Stimulated activated CD8-positive, alpha-beta memory T cell treated with anti-CD3 and anti-CD28 coated beads, Interleukin-2, amount 100 ng/mL, for 48 hours (primary cell): ENCODE results near the gene MLLT10.
A peak's percentile ranks its signal among the peaks of the same experiment; 100 is the strongest.

Experiments
- DNase-seq, 2 donors: peaks; one replicate each; pipeline ENCODE4 v3.0.0-alpha.2; 2020; ENCODE audit warnings: low read depth in 2 of 2

The MLLT10 gene

GRCh38 chr10:21732067-21732772 is 198.2 kb downstream of the MLLT10 start:
- peak; percentile 17 to 22 for DNase-seq

DNA sequence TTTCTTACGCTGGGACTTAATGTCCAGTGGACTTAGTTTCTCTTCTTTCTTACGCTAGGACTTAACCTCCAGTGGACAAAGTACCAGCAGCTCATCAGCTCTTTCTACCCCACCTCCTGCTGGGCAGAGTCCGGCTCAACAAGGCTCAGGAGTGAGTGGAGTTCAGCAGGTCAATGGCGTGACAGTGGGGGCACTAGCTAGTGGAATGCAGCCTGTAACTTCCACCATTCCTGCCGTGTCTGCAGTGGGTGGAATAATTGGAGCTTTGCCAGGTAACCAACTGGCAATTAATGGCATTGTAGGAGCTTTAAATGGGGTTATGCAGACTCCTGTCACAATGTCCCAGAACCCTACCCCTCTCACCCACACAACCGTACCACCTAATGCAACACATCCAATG is 199.7 kb downstream of the MLLT10 start:
- DNase-seq, result no peak

DNA sequence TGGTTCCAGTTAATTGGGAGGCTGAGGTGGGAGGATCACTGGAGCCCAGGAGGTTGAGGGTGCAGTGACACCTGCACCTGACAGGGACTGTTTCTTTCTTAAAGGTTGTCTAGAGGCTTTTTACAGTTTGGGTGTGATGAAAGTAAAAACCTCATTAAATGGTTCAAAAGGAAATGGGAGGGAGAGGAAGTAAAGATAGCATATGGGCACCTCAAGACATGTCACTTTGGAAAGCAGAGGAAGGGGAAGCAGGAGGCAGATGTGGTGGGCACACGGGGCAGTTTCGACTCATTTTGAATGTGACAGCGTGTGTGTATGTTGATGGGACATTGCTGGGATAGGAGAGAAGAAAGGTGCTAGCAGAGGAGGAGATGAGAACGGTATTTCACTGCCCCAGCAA is 203.1 kb downstream of the MLLT10 start:
- no peak for DNase-seq

- DNase-seq, result no peak
These were observed 207.0 kb downstream of the MLLT10 start for GRCh38 chr10:21740989-21741388.

GRCh38 chr10:21742740-21743412 is 208.8 kb downstream of the MLLT10 start:
- DNase-seq, result no peak

DNA sequence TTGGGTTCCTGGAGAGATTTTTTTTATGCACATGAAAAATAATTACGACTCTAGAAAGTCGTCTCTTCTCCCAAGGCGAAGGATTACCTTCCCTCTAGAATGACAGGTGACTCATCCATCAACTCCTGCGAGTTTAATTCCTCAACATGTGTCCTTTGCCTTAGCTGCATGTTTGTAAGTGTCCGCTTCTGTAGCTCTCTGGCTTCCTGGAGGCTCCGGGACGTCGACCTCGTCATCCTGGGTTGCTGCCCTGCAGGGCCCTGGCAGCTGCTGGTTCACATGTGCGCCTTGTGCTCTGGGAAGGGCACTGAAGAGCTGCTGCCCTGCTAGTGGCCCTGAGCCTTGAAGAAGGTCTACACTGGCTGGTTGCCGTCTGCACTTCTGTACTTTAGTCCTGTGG is 210.2 kb downstream of the MLLT10 start:
- no peak for DNase-seq

GRCh38 chr10:21746118-21746517 is 212.1 kb downstream of the MLLT10 start:
- no peak for DNase-seq

- DNase-seq, result no peak
These were observed 213.8 kb downstream of the MLLT10 start for GRCh38 chr10:21747809-21748208.

DNA sequence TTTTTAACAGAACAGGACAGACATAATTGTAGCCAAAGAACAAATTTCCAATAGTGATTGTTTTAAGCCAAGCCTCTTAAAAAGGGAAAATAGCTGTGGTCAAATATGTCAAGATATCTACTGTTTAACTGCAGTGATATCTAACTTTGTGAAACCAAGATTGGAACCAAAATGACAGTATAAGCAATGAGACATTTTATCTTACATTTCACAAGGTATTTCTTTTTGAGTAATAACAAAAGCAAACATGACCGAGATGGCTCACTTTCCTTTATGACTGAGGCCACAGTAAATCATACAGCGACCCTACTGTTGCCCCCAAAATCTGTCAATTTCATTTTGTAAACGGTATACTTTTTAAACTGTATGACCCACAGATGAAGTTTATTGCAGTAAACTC is 215.8 kb downstream of the MLLT10 start:
- DNase-seq, result no peak

DNA sequence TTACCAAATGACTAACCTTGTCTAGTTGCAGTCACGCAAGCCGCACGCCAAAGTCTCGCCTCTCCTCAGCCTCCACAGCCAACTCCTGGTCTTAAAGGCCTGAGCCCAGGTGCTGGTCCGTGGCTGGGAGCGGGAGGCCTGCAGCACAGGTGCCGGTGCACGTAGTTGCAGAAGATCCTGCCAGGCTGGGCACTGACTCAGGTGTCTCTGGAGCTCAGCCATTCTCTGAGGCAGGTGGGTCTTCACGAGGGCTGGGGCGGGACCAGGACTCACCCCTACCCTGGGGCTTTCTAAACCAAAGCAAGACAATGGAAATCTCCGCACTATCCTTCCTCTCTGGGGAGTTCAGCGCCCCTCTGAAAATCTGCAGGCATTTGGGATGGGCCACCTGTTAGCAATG is 216.4 kb downstream of the MLLT10 start:
- DNase-seq, result no peak

- no peak for DNase-seq
These were observed 217.6 kb downstream of the MLLT10 start for GRCh38 chr10:21751341-21752310.

DNA sequence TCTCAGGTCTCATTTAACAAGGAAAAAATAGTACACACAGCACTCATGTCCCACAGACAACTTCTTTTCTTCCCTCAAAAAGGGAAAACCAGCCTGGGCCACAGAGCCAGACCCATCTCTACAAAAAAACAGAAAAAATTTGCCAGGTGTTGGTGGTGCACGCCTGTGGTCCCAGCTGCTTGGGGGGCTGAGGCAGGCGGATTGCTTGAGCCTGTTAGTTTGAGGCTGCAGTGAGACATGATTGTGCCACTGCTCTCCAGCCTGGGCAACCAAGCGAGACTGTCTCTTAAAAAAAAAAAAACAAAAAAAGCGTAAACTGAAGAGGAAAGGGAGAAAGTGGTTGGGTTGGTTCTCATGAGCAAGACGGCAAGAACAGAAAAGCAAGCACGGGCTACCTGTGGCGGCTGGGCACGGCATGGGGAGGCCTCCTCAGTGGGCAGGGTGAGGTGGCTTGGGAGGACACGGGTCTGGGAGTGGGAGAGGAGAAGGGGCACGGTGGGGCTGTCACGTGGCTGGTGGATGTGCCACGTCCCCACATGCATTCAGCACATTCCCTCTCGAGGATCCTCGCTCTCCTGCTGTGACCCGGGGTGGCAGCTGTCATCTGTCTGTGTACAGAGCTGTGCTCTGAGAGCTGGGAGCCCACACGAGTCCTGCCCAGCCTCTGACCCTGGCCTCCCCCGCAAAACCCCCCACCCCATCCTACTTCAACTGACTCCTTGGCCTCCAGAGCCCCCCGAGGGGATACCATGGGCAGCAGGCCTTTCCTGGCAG is 219.7 kb downstream of the MLLT10 start:
- DNase-seq, result no peak

GRCh38 chr10:21754410-21755011 is 220.5 kb downstream of the MLLT10 start:
- DNase-seq, result no peak

DNA sequence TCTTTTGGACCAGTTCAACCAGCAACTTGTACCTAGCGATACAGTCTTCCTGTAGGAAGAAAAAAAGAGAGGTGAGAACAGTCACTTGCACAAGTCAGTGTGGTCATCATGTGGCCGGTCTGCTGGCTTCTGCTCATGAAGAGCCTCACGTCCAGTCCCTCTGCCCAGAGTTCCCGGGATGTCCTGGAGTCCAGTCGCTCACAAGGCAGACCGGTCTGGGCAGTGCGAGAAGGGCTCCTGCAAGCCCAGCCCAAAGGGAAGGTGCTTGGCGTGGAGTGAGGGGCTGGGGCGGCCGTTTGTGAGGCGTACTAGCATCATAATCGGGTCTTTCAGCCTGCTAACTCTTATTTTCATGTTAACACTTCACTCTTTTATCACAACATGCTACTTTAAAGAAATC is 222.7 kb downstream of the MLLT10 start:
- no peak for DNase-seq

GRCh38 chr10:21757185-21757901 is 223.3 kb downstream of the MLLT10 start:
- no peak for DNase-seq

GRCh38 chr10:21758239-21758638 is 224.2 kb downstream of the MLLT10 start:
- DNase-seq, result no peak

DNA sequence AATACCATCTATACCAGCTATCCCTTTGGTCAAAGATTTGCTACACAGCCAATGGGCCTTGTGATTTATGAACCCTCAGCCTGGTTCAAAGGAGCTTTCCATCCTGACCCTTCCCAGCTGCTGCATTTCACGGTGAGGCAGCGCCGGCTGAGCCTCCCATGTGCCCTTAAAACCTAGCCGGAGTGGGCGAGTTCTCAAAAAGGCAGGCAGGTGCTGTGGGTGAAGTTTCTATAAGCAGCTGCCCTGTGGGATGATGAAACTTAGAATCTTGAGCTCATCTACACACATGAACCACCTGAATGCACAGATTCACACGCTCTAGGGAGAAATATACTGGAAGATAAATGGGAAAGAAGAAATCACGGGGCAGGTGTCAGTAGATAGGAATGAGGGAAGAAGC is 224.7 kb downstream of the MLLT10 start:
- DNase-seq, result no peak

DNA sequence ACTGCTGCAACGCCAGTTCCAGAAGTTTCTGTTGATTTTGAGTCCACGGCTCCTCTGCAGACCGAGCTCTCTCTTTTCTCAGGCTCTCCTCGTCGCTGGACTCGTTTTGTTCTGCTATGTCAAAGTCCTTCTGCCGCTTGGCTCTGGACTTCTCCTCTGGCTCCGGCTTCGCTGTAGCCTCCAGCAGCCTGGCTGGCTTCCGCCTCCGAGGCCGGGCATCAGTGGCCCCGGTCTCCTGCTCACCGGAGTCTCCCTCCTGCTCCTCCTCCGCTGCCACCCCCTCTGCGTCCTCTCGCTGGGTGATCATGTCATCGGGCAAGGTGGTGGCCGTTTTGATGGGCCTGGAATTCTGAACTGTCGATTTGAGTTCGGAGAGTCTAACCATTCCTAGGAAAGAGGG is 225.2 kb downstream of the MLLT10 start:
- no peak for DNase-seq

- no peak for DNase-seq
These were observed 226.3 kb downstream of the MLLT10 start for GRCh38 chr10:21760332-21760731.

GRCh38 chr10:21764466-21765189 is 230.6 kb downstream of the MLLT10 start:
- DNase-seq, result no peak
